Vagina (tissue), 2 donors: ENCODE data around the gene AARSD1. TPM values are rescaled to one million over a fixed set of nuclear protein-coding genes. Genes with fewer than 3 reads are reported as not detected.
"Not testable (repeated sequence)": the region's sequence is repeated elsewhere in the genome, so short reads cannot be mapped to it uniquely, and the experiment has no call there.

Experiments used
- DNase-seq, 2 donors: peaks; one replicate each; pipeline ENCODE4 v3.0.0-alpha.2; 2017; ENCODE audit errors: extremely low spot score in 2 of 2
- H3K27ac ChIP-seq: fragments of 200-600 bp; sonication (generic); one replicate; pipeline ENCODE4 v1.5.1; 2019
- H3K27me3 ChIP-seq: fragments of 200-600 bp; sonication (generic); one replicate; pipeline ENCODE4 v1.5.1; 2019
- H3K36me3 ChIP-seq, 2 donors: fragments of 200-600 bp; sonication (generic); one replicate each; pipeline ENCODE4 v1.5.1; 2017 to 2019
- H3K4me1 ChIP-seq: fragments of 200-600 bp; sonication (generic); one replicate; pipeline ENCODE4 v1.5.1; 2019
- H3K4me3 ChIP-seq, 2 donors: fragments of 200-600 bp; sonication (generic); 1 replicate in 1 of 2; 2 replicates in 1 of 2; pipeline ENCODE4 v1.5.1; 2016 to 2019
- H3K9me3 ChIP-seq: fragments of 200-600 bp; sonication (generic); one replicate; pipeline ENCODE4 v1.5.1; 2019
- CTCF ChIP-seq, 3 experiments: fragments of 450-650 bp in 2 of 3; fragments of 200-600 bp in 1 of 3; sonication (generic) in 1 of 3; IDR thresholded peaks; one replicate each; pipeline ENCODE4 v1.5.1; 2017 to 2019; ENCODE audit warnings: antibody characterized with exemption in 3 of 3, mild to moderate bottlenecking in 2 of 3, moderate library complexity in 2 of 3
- POLR2A ChIP-seq, 2 donors: fragments of 450-650 bp; IDR thresholded peaks; one replicate each; pipeline ENCODE4 v1.6.1; 2017; ENCODE audit warnings: antibody characterized with exemption in 2 of 2, mild to moderate bottlenecking in 2 of 2, moderate library complexity in 2 of 2
- POLR2AphosphoS5 ChIP-seq, 2 donors: sonication (generic); formaldehyde crosslinking; IDR thresholded peaks; one replicate each; pipeline ENCODE4 v1.9.0; 2017; ENCODE audit warnings: antibody characterized with exemption in 2 of 2, mild to moderate bottlenecking in 2 of 2, low read depth in 1 of 2; ENCODE audit not compliant: insufficient read depth in 1 of 2
- intact Hi-C: fragments of 100-400 bp; cut with DNase I; formaldehyde crosslinking; loops from one replicate; pipeline ENCODE4 v1.15.1; 2023
- total RNA-seq: library from RNA; depleted of rRNA; stranded (reverse); fragments of >200 nt; gene quantifications from one replicate; pipeline ENCODE4 v1.2.3, GENCODE V29; 2016

Gene AARSD1
- total RNA-seq, 1 donor from 2014 or later = 53.5 TPM

- Histone ChIP-seq H3K4me3 (no peak overlapping the region), H3K4me1 (no peaks in the 10 kb centered on the region), H3K9me3 (no peaks in the 10 kb centered on the region), H3K27ac (peak overlapping the region; percentile 41), H3K36me3 (no peaks in the 10 kb centered on the region), H3K27me3 (no peaks in the 10 kb centered on the region)
- intact Hi-C loops = no loop called here
- DNase-seq = no peak
- TF ChIP-seq CTCF (IDR thresholded peaks at IDR 0.05) = no peak
- no peak for TF ChIP-seq POLR2AphosphoS5 (IDR thresholded peaks at IDR 0.05; ENCODE audit: insufficient read depth in 1 of 2, low read depth in 1 of 2)
- no peak for TF ChIP-seq POLR2A (IDR thresholded peaks at IDR 0.05)
These were observed 45.2 kb downstream of the AARSD1 start for GRCh38 chr17:42918902-42919521.

GRCh38 chr17:42917236-42917603 is 47.0 kb downstream of the AARSD1 start:
- intact Hi-C loops = no loop called here
- no peaks in the 10 kb centered on the region for H3K9me3 ChIP-seq
- TF ChIP-seq CTCF (IDR thresholded peaks at IDR 0.05) = no peak
- TF ChIP-seq POLR2A (IDR thresholded peaks at IDR 0.05) = no peak
- no peak for TF ChIP-seq POLR2AphosphoS5 (IDR thresholded peaks at IDR 0.05; ENCODE audit: insufficient read depth in 1 of 2, low read depth in 1 of 2)
- H3K27me3 ChIP-seq = no peaks in the 10 kb centered on the region
- no peak overlapping the region for H3K4me3 ChIP-seq
- H3K4me1 ChIP-seq = no peaks in the 10 kb centered on the region
- DNase-seq = no peak
- H3K36me3 ChIP-seq = no peaks in the 10 kb centered on the region
- no peak overlapping the region for H3K27ac ChIP-seq

GRCh38 chr17:42916388-42917235 is 47.6 kb downstream of the AARSD1 start:
- H3K27ac ChIP-seq, intact Hi-C loops, H3K27me3 ChIP-seq, H3K9me3 ChIP-seq, DNase-seq, H3K4me3 ChIP-seq, H3K4me1 ChIP-seq, H3K36me3 ChIP-seq: not testable (repeated sequence)

- DNase-seq, H3K36me3 ChIP-seq, H3K27ac ChIP-seq, H3K4me3 ChIP-seq, H3K9me3 ChIP-seq, intact Hi-C loops, H3K27me3 ChIP-seq, H3K4me1 ChIP-seq: not testable (repeated sequence)
These were observed 49.0 kb downstream of the AARSD1 start for GRCh38 chr17:42915288-42915687.

- Histone ChIP-seq H3K36me3 (no peaks in the 10 kb centered on the region), H3K9me3 (no peaks in the 10 kb centered on the region), H3K4me1 (no peaks in the 10 kb centered on the region), H3K27ac (no peak overlapping the region), H3K4me3 (no peak overlapping the region), H3K27me3 (no peaks in the 10 kb centered on the region)
- DNase-seq = no peak
- TF ChIP-seq CTCF (IDR thresholded peaks at IDR 0.05) = no peak
- TF ChIP-seq POLR2A (IDR thresholded peaks at IDR 0.05) = no peak
- no peak for TF ChIP-seq POLR2AphosphoS5 (IDR thresholded peaks at IDR 0.05; ENCODE audit: insufficient read depth in 1 of 2, low read depth in 1 of 2)
- intact Hi-C loops = no loop called here
These were observed 50.2 kb downstream of the AARSD1 start for GRCh38 chr17:42913981-42914617.

GRCh38 chr17:42913522-42913921 is 50.7 kb downstream of the AARSD1 start:
- Histone ChIP-seq H3K27ac (no peak overlapping the region), H3K27me3 (no peaks in the 10 kb centered on the region), H3K36me3 (no peaks in the 10 kb centered on the region), H3K4me3 (no peak overlapping the region), H3K9me3 (no peaks in the 10 kb centered on the region), H3K4me1 (no peaks in the 10 kb centered on the region)
- intact Hi-C loops = no loop called here
- TF ChIP-seq POLR2A (IDR thresholded peaks at IDR 0.05) = no peak
- no peak for TF ChIP-seq CTCF (IDR thresholded peaks at IDR 0.05)
- TF ChIP-seq POLR2AphosphoS5 (IDR thresholded peaks at IDR 0.05; ENCODE audit: insufficient read depth in 1 of 2, low read depth in 1 of 2) = no peak
- no peak for DNase-seq
